ENCODE data around the gene CNTN4. TPM values are rescaled to one million over a fixed set of nuclear protein-coding genes. Genes with fewer than 3 reads are reported as not detected.

Gene CNTN4
- polyA plus RNA-seq, 1 donor = 2.6 TPM

DNA sequence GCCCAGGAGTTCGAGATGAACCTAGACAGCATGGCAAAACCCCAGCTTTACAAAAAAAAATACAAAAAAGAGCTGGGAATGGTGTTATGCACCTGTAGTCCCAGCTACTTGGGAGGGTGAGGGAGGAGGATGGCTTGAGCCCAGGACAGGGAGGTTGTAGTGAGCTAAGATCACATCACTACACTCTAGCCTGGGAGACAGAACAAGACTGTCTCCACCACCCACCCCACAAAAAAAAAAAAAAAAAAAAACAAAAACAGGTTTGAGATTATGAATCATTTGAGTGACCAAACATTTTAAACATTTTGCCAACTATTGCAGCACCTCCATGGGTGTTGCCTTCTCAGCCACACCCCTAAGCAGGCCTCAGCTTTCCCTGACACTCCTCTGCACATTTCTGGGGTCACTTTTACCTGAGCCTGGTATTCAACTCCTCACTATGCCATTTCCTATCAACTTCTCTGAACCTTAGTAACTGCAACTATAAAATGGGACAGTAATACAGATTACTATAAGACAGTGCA is 969.8 kb downstream of the CNTN4 start:
- DNase-seq = no peak

DNA sequence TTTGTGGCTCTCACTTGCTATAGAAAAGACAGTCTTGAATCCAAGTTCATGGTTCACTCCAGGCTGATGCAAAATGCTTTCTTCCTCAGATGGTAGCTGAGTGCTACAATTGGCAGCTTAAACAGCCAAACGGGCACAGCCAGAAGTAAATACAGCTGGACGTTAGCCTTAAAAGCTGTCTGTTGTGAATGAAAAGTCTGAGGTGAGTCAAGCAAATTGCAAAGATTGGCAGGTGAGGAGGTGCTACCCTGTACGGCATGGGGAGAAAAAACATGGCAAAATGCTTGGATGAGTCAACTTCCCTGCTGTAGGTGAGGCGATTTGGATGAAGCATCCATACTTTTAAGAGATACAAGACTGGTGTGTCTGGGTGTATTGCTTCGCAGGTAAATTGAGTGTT is 971.1 kb downstream of the CNTN4 start:
- DNase-seq = no peak

DNA sequence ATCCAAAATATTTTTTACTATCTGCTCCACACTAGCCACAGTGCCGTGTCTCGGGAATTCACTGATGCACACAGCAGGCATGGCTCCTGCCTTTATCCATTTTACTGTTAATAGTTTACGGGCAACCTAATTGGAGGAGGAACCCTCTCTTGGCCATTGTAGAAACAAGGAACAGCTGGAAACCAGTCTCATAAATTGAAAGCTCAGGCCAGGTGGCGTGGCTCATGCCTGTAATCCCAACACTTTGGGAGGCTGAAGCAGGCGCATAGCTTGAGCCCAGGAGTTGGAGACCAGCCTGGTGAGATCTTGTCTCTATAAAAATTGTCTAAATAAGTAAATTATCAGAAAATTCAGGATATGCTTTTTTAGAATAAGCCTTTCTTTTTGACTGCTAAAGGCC is 972.5 kb downstream of the CNTN4 start:
- DNase-seq = no peak

DNA sequence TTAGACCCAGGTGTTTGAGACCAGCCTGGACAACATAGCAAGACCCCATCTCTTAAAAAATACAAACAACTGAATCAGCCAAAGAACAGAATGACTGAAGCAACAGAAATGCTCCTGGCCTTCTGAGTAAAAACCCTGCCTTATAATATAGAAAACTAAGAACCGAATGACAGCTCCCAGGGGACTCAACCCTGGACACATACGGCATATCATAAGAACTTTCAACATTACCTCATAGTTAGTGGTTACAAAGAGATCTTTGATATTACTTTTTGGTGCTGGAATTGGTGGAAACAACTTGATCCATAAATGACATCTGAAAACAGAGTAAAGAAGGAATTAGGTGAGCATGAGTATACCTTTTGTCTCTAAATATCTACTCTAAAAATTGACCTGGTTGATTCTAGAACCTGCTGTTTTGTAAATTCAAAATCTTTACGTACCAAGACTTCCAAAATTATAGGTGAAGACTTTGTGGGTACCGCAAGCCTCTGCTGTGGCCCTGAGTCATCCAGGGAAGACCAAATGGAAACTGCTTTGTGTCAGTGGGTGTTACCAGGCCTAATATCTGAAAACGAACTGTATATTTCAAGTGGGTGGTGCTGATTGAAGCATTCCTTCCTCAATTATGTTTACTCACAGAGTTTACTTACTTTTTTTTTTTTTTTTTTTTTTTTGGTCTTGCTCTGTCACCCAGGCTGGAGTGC is 976.0 kb downstream of the CNTN4 start:
- no peak for DNase-seq

DNA sequence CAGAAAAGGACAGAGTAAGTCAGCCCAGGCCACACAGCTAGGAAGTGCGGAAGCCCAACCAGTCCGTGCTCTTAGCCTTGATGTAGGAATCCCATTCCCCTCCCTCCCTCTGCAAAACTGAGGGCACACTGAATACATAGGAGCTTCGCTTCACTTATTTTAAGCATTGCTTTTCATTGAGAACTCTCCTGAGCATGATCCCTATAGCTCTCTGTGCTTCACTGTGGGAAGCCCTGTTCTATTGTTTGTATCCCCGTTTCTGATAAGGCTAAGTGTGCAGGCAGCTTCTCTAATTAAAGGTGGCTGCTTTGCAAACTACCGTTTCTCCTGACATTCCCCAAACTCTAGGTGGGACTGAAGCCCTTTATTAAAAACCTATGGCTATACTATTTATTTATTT is 981.6 kb downstream of the CNTN4 start:
- no peak for DNase-seq

DNA sequence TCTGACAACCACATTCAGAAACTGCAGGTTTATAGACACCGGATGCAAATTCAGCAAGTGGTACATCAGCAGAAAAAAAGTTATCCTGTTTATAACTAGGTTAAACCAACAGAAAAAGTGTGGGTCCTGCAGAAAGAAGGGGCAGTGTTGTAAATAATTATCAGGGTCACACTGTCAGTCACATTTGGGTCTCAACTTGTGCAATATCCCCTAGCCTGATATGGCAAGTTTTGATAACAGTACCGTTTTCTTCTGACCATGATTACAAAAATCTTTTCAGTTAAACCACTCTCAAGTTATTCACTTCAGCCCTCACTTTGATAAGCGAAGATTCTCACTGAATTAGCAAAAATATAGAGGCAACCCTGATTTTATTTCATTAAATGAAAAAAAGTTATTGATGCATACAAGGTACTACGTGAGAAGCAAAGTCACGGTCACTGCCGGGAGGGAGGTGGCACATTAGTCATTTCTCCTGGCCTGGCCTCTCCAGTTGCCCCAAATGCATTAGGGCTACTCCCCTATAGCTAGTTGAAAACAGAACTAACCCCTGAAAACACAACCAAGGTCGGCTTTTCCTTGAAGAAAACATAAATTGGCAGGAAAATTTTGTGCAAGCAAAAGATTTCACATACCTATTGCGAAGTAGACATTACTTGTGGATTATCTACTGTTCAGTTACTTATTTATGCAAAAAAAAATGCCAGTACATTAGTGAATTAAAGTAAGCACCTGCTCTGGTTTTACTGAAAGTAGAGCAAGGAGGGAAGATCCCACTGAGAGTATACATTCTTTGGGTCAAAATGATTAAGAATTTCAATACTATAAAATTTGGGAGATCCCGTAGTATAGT is 982.9 kb downstream of the CNTN4 start:
- DNase-seq = no peak

DNA sequence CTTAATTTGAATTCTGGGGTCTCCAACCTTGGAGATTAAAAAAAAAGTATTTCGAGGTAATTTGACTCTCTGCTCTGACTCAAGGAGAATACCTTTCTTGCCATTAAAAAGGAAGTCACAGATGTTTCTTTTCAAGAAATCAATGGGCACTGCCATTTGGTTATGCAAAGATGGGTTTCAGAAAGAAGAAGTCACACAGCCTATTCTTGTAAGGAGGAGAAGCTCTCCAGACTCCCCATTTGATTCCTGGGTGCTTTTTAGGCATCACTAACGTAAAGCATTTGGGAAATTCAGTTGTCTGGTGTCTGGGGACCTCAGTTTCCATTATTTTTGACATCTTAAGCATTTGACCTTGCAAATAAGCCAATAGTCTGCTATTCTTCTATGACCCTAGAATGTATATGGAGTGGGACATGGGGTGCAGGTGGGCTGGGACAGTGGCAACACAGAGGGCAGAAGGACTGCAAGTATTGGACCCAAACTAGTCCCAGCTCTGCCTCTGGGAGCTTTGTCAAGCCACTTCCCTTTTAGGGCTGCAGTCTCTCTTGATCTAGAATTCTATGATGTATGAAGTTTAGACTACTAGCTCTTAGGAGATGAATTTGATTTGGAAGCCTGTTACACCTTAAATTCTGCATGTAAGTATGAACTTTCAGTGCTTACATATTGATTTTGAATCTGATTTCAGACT is 983.7 kb downstream of the CNTN4 start:
- DNase-seq = no peak

DNA sequence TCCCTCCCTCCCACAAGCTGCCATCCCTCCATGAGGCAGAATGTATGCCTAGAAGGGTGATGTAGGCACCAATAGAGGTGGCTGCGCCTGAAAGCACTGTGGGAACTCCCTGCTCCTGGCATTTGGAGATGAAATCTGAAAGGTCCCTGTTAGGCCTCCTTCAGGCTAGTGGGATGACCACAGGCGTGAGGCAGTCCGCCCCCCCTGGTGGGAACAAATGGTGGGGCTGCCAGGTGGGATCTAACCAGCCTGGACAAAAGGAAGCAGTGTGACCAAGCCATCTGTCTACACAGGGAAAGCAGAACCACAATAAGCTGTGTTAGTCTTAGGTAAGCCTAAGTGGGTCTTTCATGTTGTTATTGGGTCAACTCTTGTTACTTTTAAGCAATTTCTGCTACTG is 986.2 kb downstream of the CNTN4 start:
- DNase-seq = no peak

DNA sequence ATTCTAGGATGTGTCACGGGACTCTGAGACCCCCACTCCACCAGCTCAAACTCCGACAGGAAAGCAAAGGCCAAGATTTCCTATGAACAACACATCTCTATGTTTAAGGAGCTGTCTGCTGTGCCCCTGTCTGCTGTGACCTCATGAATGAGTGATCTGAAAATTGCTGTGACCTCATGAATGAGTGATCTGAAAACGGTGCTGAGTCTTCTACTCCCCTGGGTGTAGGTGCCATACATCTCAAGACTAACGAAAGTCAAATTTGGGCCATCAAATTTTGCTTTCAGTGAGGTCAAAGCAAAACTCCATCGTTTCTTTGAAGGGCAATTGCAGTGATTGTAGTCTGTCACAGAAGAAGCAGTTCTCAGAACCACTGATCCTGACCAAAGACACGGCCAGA is 987.1 kb downstream of the CNTN4 start:
- DNase-seq = no peak

DNA sequence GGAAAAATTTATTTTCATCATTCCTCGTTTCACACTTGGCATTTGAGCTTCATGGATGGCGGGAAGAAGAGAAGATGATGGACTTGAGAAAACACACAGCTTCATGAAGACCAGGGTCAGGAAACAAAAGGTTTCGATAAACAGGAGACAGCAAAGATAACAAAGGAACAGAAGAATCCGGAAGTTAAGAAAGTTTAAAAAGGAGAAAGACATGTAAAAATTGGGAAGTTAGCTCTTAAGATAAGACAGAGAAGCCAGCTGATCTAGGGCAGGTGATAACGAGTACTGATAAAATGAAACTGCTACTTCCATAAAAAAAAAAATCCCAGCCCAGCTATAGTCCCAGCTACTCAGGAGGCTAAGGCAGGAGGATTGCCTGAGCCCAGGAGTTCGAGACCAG is 987.6 kb downstream of the CNTN4 start:
- no peak for DNase-seq

DNA sequence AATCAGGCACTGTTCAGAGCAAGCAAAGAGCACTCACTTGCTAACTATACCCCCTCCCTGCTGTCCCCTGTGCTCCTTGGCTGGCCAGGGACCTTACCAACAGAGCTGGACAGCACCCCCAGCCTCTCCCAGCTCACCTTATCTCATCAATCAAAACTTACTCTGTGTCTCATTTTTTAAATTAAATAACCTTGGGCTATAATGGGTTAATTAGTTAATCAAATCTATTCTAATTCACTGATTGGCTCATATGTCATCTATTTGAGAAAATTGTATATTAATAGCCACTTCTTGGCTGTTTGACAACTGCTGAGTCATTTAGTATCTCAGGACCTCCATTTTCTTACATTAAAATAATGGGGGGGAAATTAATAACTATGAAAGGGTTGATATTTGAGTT is 988.6 kb downstream of the CNTN4 start:
- no peak for DNase-seq

DNA sequence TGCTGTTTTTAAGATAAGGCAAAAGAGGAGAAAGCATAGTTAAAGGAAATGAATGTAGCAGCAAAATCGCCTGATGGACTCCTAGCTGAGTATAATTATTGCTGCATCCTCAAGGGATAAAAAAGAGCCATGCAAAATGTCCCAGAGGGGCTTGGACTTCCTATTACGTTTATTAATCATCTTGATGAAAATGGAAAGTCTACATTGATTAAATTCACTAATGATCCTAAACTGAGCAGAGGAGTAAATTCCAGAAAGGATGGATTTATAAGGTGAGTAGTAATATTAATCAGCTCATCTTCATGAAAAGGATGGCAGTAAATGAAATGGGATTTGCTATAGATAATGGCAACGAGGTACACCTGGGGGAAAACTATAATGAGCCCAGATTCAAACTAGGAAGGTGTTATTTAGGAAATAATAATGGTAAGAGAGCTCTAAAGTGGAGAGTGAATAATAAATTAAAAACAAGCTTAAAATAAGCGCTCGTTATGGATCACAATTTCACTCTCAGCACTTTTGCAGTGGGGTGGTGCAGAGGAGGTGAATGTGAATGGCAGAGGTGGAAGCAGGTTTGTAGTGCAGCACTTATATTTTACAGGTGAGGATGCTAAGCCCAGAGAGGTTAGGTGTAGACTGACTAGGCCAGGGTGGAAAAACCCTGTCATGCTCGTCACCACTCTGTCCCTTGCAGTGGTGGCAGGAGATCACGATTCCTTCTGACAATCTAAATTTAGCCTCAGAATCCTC is 989.2 kb downstream of the CNTN4 start:
- DNase-seq = no peak

DNA sequence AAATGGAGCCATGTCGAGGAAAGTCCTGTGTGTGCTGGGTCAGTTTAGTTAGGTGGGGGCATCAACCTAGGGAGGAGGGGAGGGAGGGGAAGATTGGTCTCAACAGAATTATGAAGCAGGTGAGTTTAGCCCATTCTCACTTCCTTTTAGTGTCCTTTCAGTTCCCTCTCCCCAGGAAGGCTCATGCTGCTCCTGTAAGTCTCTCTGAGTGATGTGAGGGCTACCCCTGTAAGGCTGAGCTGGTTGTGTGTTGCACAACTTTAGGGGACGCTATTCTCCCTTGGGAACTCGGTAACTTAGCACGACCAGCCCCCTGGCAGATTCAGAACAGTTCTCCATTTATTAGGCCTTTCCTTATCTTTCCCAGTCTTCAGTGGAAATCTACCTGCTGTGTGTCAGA is 990.4 kb downstream of the CNTN4 start:
- DNase-seq = no peak

DNA sequence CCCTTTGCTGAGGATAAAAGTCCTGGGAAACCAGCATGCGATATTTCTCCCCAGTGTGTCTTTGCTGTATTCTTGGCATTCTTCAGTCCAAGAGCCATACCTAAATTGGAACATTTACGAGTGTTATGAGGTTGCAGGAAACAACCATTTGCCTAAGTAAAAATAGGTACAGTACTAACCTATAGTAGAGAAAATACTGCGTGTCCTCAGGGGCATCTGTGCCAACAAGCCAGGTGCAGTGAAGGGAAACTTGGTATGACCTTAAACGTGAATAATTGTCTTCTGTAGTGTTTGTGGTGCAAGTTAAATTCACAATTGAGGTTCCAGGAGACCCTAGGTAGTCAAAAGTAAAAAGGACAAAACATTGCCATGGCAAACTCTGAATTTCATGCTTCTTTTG is 999.3 kb downstream of the CNTN4 start:
- DNase-seq = no peak

DNA sequence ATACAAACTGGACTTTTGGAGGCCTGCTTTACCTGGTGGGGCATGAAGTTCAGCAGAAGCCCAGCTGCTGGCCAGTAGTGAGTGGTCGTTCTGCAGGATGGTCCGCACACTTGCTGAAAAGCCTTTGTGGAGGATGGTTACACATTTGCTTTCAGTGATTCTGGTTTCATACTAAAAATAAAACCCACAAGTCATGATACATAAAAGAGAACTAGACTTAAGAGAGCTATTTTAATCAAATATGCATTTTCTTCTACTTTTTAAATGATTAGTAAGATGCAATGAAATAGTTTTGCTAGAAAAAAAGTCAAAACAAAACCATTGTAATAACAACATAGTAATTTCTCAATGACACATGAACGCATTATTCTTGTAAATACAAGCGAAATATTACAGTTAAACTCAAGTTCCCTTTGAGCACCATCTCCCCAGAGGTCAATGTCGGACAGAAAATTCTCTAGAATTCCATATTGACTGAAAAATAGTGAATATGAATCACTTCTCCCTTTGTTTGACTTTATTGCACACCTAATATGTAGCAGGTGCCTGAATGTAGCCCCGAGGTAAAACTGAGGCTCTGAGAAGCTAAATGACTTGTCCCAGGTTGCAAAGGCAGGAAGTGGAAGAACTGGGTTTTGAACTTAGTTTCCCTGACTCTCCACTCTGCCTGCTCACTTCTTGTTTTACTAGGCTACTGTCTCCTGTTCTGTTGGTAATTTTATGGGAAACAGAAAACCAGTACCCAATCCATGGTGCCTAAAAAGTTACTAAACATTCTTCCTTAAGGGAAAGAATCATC is 1003.2 kb downstream of the CNTN4 start:
- DNase-seq = no peak

DNA sequence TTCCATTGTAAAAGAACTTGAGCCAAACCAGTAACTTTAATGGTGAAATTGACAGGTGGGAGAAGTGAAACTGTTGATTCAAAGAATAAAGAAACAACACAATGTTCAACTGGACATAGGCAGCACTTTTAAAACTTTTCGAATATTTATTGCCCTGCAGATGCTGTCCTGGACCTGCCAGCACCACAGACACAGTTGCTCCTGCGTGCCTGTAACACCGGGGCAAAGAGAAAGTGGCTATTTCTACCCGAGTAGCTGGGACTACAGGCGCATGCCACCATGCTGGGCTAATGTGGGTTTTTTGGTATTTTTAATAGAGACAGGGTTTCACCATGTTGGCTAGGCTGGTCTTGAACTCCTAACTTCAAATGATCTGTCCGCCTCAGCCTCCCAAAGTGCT is 1004.1 kb downstream of the CNTN4 start:
- no peak for DNase-seq

DNA sequence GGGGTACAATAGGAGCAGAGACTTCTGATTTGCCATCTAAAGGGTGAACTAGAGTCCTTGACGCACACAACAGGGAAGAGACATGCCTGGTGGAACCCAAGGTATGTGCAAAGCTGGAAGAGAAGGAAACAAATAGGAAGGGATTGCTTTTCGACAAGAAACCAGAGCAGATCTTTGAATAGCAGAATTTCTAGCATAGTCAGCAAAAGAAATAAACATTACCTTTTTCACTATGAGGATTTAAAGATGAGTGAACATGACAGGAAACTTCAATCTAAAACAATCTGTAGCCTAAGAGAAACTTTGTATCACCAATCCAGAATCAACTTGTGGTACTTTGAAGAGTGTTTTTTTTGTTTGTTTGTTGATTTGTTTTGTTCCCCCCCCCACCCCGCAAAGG is 1006.6 kb downstream of the CNTN4 start:
- DNase-seq = no peak

DNA sequence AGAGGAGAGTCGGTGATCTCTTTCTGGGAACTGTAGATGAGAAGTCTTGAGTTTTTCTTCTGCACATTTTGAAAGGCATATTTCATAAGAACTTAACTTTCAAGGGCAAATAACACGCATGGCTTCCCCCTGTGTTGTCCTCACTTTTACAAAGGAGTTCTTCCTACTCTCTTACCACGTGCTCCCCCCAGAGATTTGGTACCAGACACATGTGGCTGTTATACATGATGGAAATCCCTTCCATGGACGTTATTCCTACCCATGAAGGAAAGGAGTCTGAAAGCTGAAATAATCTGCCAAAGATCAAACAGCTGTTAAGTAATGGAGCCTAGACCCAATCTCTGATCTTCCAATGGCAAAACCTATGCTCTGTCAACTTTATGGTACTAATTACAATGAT is 1007.1 kb downstream of the CNTN4 start:
- DNase-seq = no peak

DNA sequence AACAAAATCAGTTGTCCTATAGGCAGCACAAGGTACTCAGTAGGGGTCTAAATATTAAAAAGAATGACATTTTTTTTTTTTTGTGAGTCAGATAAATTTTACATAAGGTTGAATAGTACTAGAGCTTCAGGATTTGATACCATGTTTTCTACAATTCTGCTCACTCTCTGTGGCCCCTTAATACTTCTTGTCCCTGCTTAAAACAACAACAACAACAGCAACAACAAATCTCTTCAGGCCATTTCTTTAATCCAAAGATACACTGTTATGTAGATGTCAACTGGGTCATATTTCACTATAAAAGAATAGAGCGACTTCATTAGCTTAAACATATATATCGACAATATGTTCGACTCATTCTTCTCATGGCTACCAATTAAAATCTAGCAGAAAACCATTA is 1008.5 kb downstream of the CNTN4 start:
- DNase-seq = no peak

Measured in hindlimb muscle (tissue), 1 donor.